Activated CD4-positive, CD25-positive, alpha-beta regulatory T cell treated with anti-CD3 and anti-CD28 coated beads, Interleukin-2, amount 50 U/mL, for 72 hours (primary cell): ENCODE data around the gene MYO9B.
A peak's percentile ranks its signal among the peaks of the same experiment; 100 is the strongest.
"Not testable (repeated sequence)": the region's sequence is repeated elsewhere in the genome, so short reads cannot be mapped to it uniquely, and the experiment has no call there.

Experiments used
- DNase-seq: peaks from one replicate; pipeline ENCODE4 v3.0.0; 2021

MYO9B gene

DNA sequence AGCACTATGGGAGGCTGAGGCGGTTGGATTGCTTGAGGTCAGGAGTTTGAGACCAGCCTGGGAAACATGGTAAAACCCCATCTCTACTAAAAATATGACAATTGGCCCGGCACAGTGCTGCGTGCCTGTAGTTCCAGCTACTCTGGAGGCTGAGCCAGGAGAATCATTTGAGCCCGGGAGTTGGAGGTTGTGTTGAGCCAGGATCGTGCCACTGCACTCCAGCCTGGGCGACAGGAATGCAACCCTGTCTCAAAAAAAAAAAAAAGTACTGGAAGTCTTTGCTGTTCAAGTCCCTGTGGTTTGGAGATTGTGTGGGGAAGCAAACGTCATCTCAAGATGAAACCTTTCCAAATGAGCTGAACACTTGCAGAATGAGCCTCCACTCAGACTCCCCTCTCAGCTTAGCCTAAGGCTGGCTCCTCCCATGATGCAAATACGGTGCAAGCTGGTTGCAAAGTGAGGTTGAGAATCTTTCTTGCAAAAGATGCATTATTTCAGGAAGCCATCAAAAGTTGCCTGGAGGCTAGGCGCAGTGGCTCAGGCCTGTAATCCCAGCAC, 46.2 kb downstream of the MYO9B start:
- DNase-seq = no peak

DNA sequence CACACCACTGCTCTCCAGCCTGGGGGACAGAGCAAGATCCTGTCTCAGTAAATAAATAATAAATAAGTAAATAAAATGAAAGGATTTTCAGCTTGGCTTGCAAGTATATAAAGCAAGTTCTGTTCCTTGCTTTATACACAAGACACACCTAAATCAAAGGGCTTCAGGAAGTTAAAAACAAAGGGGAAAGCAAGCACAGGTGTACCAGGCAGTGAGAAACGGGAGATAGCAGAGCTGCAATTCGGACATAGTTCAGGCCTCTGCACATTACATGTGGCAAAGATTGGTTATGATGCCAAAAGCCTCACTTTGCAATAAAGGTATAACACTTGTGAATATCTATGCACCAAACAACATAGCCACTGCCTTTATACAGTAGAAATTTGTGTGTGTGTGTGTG, 47.5 kb downstream of the MYO9B start:
- no peak for DNase-seq

DNA sequence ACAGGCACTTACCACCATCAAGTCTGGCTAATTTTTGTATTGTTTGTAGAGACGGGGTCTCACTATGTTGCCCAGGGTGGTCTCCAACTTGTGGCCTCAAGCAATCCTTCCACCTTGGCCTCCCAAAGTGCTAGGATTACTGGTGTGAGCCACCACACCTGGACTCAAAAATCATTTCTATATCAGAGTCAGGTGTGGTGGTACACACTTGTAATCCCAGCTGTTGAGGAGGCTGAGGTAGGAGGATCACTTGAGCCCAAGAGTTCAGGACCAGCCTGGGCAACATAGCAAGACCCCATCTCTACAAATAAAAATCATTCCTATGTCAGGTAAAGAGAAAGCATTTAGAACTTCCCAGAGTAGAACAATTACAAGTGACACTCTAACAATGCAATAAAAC, 48.4 kb downstream of the MYO9B start:
- DNase-seq = no peak

DNA sequence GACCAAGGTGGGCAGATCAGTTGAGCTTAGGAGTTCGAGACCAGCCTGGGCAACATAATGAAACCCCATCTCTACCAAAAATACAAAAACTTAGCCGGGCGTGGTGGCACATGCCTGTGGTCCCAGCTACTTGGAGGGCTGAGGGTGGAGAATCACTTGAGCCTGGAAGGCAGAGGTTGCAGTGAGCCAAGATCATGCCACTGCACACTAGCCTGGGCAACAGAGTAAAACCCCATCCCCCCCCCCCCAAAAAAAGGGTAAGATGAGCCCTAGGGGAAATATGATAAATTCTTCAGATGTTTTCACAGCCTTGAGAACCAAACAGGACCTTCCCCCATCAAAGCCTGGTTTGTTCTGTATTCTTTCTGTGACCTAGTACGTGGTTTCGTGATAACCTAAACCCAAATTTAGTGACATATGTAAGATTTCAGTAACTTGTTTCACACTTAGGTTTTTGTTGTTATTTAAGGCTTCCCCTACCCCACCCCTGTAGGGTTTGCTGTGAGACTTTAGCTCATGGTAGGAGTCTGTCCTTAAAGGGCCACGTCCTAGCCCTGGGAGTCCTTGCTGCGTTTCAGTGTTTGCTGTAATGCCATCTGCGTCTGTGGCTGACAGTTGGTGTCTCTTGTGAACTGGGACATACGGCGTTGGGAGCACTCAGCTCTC, 49.6 kb downstream of the MYO9B start:
- no peak for DNase-seq

DNA sequence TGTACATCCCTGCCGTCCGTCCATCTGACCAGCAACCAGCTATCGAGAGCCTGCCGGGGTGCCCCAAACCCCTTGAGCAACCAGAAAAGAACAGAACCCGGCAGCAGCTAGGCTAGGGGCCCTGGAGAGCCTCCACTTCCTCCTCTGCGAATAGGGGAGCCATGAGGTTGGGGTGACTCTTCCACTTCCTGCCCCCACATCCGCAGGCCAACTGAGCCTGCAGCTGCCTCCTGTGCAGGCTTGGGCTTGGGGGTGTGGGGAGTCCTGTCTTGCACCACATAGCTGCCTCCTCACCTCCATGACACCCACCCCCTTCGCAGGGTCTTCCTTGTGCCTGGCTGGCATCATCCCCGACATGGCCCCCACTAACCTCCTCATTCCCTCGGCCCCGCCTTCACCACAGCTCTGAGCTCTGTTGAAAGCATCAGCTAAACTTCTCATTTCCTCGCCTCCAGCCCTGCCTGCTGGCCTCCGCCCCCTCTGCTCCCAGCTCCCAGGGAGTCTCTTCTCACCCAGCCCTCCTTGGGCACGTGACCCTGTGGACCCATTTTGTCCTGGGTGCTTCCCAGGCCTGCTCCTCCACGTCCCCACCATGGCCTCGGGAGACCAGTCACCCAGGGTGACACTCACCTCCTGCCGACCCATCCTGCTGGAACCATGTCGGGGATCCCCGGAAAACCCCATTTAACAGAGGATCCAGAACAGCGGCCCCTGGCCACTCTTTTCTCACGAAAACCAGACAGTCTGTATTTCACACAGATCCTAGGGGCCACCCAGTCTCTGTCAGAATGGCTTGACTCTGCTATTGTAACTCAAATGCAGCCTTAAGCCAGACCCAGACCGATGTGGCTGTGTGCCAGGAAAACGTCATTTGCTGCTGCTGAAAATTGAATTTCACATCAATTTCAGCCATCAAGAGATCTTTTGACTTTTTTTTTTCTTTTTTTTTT, 50.4 kb downstream of the MYO9B start:
- DNase-seq = peak; percentile 73

DNA sequence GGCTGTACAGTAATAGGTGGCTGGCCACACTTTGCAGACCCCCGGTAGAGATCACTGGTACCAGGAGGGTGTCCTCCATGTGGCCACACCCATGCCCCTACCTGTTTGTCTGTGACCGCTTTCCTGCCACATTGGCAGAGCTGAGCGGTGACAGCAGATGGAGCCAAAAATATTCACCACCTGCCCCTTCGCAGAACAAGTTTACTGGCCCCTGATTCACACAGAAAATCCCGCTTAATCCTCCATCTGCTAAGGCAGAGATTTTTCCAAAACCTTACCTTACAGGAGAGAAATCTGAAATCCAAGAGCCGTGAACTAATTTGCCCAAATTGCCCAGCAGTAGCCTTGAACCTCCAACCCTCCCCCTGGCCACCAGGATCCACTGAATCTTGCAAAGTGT, 52.1 kb downstream of the MYO9B start:
- DNase-seq = no peak

DNA sequence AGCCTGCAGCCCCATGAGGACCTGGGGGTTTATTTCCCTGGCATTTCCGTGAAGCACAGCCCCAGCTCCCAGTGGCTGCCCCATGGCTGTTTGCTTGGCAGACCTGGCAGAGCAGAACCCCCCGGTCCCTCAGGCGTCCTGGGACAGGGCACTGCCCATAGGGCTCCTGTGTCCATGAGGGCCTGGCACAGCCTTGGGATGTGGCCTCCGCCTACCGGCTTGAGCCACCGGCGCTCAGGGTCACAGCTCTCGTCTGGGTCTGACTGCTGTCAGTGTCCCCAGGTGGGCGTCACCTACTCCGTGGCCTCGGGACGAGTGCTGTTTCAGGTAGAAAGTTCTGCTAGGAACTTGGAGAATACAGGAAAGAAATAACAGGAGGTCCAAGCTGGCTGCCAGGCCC, 52.8 kb downstream of the MYO9B start:
- DNase-seq = no peak

DNA sequence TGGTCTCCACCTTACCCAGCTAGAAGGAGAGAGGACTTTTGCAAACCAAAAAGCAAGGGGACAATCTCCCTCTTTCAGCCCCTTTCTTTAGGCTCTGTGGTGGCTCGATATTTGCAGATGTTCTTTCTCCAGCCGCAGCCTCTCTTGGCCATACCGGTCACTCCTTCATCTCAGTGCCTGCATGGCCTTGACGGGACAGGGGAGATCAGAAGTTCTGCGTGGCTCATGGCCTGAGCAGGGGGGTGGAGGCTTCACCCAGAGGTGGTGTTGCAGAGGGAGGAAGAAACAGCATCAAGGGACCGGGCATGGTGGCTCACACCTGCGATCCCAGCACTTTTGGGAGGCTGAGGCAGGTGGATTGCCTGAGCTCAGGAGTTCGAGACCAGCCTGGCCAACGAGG, 53.2 kb downstream of the MYO9B start:
- no peak for DNase-seq

DNA sequence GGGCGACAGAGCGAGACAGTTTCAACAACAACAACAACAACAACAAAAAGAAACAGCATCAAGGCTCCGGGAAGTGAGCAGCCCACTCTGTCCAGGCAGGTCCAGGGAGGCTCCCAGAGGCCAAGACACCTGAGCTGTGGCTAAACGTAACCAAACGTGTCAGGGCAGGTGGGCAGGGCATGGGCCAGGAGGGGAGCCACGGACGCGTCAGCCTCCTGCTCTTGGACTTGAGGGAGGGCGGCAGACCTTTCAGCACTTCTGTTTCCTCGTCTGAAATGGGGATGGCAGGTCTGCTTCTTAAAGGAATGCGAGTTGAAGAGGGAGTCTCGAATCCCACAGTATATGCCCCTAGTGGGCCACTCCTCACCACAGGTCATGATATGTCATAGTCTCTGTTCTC, 53.8 kb downstream of the MYO9B start:
- no peak for DNase-seq

DNA sequence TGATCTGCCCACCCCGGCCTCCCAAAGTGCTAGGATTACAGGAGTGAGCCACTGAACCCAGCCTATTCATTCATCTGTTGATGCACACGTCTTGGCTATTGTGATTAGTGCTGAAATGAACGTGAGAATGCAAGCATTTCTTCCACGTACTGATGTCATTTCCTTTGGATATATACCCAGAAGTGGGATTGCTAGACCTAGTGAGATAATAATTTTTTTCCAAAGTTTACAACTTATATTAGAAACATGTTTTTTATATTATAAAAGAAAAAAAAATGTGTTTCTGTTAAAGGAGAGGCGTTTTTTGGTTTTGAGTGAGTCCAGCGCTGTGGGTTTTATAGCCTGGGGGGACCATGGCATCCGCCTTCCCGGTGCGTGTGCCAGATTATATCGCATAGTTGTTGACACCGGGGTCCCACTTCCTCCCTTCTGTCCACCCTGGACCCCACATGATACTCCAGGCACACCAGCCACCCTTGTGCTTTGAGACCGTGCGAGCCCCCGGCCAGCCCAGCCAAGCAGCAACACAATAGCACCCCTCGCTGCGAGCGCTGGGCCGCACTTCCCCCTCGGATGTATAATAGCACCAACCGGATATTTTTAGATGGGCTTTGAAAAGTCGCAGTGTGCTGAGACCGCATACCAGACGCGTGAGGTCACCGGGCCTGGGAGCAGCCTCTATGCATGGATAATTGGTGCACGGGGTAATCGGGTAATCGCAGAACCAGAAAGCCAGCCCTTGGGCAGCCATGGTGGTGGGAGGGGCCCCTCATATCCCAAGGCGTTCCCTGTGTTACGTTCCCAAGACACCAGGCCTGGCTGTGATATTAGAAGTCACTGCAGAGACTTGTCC, 59.6 kb downstream of the MYO9B start:
- DNase-seq = no peak

DNA sequence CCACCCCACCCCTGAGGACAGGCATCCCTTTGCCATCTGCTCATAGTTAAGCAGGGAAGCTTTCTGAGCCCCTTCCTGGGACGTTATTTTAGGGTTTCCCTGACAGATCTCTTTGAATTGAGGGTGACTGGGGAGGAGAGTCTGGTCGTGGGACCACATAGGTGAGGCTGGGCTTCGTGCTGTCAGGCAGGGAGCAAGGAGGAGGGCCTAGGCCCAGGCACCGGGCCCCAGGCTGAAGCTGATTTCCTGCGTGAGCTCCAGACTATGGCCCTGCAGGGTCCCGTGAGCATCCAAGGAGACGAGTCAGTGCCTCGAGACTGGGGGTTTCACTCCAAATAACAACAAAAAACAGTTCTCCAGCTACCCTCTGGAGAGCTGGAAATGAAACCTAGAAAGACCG, 60.4 kb downstream of the MYO9B start:
- DNase-seq = no peak

DNA sequence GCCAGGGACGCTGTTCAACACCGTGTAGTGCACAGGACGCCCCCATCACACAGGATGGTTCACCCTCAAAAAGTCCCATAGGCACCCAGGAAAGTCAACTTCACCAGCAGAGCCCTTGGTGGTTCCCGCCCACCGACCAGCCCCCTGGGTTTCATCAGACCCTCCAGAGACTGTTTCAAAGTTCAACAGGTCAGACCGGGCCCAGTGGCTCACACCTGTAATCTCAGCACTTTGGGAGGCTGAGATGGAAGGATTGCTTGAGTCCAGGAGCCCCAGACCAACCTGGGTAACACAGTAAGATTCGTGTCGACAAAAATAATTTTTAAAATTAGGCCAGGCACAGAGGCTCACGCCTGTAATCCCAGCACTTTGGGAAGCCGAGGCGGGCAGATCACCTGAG, 61.0 kb downstream of the MYO9B start:
- no peak for DNase-seq

DNA sequence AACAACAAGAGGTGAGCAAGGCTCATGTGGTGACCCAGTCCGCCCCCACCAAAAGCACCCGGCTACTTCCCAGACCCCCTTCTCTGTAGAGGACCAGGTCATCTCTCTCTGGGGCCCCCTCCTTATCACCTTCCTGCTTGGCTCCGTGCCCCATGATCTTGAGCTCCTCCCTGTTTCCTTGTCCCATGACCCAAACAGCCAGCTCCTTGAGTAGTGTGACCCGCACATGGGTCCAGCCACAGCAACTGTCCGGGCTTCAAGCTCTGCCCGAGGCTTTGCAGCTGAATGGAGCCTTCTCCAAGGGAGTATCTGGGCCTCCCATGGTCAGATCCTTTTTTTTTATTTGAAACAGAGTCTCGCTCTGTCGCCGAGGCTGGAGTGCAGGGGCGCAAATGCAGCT, 61.8 kb downstream of the MYO9B start:
- DNase-seq = no peak

DNA sequence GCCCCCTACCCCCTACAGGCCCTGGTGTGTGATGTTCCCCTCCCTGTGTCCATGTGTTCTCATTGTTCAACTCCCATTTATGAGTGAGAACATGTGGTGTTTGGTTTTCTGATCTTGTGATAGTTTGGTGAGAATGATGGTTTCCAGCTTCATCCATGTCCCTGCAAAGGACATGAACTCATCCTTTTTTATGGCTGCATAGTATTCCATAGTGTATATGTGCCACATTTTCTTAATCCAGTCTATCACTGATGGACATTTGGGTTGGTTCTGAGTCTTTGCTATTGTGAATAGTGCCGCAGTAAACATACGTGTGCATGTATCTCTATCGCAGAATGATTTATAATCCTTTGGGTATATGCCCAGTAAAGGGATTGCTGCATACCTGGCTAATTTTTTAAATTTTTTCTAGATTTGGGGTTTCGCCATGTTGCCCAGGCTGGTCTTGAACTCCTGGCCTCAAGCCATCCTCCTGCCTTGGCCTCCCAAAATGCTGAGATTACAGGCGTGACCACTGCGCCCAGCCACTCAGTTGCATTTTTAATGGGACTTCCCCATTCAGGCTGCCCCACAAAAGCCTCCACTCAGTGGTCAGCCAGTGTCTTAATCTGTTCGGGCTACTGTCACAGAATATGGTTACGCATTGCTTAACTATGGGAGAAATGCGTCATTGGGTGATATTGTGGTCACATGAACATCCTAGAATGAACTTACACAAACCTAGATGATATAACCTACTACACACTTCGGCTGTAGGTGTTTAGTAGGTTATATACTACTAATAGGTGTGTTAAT, 62.7 kb downstream of the MYO9B start:
- not testable (repeated sequence) for DNase-seq

DNA sequence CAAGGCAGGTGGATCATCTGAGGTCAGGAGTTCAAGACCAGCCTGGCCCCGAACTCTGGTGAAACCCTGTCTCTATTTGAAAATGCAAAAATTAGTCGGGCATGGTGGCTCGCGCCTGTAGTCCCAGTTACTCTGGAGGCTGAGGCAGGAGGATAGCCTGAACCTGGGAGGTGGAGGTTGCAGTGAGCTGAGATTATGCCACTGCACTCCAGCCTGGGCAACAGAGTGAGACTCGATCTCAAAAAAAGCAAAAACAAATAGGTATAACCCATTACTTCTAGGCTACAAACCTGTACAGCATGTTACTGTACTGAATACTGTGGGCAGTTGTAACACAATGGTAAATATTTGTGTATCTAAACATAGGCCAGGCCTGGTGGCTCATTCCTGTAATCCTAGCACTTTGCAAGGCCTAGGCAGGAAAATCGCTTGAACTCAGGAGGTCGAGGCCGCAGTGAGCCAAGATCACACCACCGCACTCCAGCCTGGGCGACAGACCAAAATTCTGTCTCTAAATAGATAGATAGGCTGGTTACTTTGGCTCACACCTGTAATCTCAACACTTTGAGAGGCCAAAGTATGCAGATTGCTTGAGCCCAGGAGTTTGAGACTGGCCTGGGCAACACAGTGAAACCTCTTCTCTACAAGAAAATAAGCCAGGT, 63.5 kb downstream of the MYO9B start:
- DNase-seq = no peak

DNA sequence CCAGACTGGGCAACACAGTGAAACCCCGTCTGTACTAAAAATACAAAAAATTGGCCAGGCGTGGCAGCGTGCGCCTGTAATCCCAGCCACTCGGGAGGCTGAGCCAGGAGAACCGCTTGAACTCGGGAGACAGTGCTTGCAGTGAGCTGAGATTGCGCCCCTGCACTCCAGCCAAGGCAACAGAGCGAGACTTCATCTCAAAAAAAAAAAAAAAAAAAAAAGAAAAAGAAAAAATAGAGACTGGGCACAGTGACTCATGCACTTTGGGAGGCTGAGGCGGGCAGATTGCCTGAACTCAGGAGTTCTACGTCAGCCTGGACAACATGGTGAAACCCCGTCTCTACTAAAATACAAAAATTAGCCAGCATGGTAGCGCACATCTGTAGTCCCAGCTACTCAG, 69.2 kb downstream of the MYO9B start:
- not testable (repeated sequence) for DNase-seq

DNA sequence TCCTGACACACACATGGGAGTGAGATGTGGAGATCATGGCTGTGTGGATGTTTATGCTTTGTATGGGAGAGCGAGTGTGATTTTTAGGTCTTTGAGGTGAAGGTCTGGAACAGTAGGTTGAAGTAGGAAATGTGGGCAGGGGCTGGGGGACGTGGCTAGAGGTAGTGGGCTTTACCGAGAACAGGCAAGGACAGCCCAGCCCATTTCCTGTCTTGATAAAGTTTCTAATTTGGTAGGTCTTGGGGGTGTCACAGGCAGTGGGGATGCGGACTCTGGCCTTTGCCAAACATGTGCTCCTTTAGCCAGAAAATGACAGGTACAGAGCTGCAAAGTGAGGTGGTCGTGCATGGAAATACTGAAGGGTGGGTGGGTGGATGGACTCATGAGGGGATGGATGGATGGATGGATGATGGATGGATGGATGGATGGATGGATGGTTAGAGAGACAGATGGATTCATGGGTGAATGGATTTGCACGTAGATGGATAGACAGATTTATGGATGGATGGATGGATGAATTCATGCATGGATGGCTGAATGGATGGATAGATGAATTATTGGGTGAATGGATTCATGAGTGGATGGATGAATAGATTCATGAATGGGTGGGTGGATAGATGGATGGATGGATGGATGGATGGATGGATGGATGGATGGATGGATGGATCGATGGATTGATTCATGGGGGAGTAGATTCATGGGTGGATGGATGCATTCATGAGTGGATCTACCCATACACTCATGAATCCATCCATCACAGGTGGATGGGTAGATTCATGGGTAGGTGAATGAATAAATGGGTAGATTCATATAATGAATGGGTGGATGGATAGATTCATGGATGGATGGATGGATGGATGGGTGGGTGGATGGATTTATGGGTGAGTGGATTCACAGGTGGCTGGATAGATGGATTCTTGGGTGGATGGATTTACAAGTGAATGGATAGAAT, 70.2 kb downstream of the MYO9B start:
- DNase-seq = no peak

DNA sequence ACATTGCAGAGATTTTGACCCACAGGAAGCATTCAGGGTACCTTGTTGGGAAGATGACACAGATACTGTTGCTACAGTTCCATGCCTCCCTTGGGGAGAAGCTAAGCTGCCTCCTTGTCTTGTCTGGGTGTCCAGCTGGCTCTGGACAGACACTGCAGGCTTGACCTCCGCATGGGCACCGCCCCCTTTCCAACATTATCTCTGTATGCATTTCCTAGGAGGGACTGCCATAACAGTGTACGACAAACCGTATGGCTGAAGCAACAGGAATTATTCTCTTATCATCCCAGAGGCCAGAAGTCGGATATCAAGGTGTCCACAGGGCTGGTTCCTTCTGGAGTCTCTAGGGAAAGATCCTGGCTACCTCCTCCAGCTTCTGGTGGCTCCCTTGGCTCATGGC, 72.6 kb downstream of the MYO9B start:
- DNase-seq = no peak

DNA sequence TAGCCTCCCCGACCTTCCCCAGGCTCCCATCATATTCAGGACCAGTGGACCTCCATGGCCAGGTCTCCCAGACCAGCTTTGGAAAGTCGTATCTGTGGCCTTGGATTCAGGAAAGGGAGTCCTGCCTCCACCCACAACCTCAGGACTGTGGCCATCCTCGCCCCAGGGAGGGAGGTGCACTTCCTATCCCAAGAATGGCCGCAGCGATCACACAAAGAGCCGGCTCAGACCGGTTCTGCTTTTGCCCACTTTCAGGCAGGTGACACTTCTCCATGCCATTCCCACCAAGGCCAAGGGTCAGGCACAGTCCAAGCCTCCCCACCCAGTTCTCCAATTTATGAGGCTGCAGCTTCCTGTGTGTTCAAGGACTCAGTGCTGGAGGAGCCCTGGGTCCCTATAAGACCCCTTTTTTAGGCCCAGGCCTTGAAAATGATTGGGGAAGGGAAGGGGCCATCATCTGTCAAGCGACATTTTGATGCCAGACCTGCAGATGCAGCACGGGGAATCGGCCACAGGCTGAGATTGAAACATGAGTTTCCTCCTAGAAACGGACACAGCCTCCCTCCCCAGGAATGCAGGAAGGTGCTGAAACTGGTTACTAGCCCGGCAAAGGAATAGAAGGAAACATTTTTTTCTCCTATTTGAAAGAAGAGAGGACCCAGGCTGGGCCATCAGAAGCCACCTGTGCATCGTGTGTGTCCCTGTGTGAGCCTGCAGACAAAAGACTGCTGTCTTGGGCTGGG, 74.0 kb downstream of the MYO9B start:
- DNase-seq = no peak

DNA sequence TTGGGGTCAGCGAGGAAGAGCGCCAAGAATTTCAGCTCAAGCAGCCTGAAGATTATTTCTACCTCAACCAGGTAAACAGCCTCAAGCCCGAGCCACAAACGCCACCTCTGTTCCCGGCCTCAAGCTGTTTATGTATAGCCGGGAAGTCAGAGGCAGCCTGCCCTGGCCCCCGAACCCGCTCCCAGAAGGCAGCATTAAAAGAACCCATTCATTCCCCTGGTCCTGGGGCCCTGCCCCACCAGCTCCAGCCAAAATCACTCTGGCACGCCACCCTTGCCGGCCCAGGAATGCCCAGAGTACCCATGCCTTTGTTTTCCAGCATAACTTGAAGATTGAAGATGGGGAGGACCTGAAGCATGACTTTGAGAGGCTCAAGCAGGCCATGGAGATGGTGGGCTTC, 78.4 kb downstream of the MYO9B start:
- no peak for DNase-seq
